ENCODE results near the gene NAXE. TPM values are rescaled to one million over a fixed set of nuclear protein-coding genes. Genes with fewer than 3 reads are reported as not detected.
A peak's percentile ranks its signal among the peaks of the same experiment; 100 is the strongest.

NAXE gene
- total and polyA plus RNA-seq, 2 of the 13 experiments (the other 11 are each of a cell fraction or from before 2014, with no cell fraction given): 39.4 to 59.4 TPM

DNA sequence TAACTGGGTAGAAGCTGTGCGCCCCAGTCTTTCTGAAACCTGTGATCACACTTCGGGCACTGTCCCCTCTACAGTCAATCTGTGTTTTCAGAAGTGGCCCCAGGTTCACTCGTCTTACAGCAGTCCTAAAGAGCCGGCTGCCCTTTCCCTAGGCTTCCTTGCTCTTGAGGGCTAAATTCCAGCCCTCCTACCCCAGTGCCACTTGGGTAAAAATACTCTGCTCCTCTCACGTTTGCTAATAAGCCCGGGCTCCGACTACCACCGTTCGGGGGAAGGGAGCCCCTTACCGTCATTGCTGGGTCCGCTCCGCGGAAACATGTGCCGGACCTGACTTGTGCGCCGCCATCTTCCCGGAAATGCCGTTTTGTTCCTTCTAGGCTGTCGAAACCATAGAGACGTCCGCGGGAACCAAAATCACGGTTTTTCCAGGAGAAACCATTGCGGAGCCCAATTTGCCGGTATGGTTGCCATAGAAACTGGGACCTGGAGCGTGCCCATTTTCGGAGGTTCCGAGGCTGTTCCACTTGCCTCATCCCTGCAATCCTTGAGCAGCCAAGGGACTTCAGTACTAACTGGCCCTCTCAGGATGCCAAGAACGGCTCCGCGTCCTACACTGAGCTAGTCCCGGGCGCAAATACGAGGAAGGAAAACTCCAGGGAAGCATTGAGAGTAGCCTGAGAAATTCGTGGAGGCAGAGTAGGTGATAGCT is 9.7 kb downstream of the NAXE start, which contains the start of gene GPATCH4 (continued):
- TF ChIP-seq YEATS4 (CRISPR knock-in tag; IDR thresholded peaks at IDR 0.05; ENCODE audit: borderline replicate concordance) (peak; percentile 95; the same call in 1 of the 2 replicates), ZNF160 (CRISPR knock-in tag; IDR thresholded peaks at IDR 0.05) (0 out of 2 replicates have a peak, but pooled peaks have one; percentile 52), SOX13 (IDR thresholded peaks at IDR 0.05) (no peak), SOX13 (CRISPR knock-in tag; conservative IDR thresholded peaks at IDR 0.05 in 1 of 2, IDR thresholded peaks at IDR 0.05 in 1 of 2) (peak in 1 of 2 experiments; percentile 14; a peak in 2 of 4 replicates), KDM2A (CRISPR knock-in tag; IDR thresholded peaks at IDR 0.05; ENCODE audit: borderline replicate concordance, low read depth) (peak; percentile 92), MAZ (IDR thresholded peaks at IDR 0.05; ENCODE audit: borderline replicate concordance, low read depth, low read length) (no peak), MAZ (CRISPR knock-in tag; IDR thresholded peaks at IDR 0.05; ENCODE audit: low read depth) (peak; percentile 62), ZNF784 (CRISPR knock-in tag; IDR thresholded peaks at IDR 0.05; ENCODE audit: borderline replicate concordance) (peak; percentile 81; the same call in 1 of the 2 replicates), NFATC3 (CRISPR knock-in tag; IDR thresholded peaks at IDR 0.05) (0 out of 2 replicates have a peak, but pooled peaks have one; percentile 38), ZNF24 (IDR thresholded peaks at IDR 0.05) (no peak), ZNF446 (CRISPR knock-in tag; IDR thresholded peaks at IDR 0.05) (no peak), SRSF9 (IDR thresholded peaks at IDR 0.05; ENCODE audit: borderline replicate concordance, insufficient read depth, low read depth, low read length, poor library complexity, severe bottlenecking) (no peak), PCBP1 (IDR thresholded peaks at IDR 0.05; ENCODE audit: borderline replicate concordance, low read depth, low read length) (no peak)
- TF ChIP-seq, protein P1, sequence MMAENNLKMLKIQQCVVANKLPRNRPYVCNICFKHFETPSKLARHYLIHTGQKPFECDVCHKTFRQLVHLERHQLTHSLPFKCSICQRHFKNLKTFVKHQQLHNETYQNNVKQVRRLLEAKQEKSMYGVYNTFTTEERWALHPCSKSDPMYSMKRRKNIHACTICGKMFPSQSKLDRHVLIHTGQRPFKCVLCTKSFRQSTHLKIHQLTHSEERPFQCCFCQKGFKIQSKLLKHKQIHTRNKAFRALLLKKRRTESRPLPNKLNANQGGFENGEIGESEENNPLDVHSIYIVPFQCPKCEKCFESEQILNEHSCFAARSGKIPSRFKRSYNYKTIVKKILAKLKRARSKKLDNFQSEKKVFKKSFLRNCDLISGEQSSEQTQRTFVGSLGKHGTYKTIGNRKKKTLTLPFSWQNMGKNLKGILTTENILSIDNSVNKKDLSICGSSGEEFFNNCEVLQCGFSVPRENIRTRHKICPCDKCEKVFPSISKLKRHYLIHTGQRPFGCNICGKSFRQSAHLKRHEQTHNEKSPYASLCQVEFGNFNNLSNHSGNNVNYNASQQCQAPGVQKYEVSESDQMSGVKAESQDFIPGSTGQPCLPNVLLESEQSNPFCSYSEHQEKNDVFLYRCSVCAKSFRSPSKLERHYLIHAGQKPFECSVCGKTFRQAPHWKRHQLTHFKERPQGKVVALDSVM (CRISPR knock-in tag; IDR thresholded peaks at IDR 0.05): peak; percentile 53; the same call in 1 of the 2 replicates
- TF ChIP-seq, protein P2, sequence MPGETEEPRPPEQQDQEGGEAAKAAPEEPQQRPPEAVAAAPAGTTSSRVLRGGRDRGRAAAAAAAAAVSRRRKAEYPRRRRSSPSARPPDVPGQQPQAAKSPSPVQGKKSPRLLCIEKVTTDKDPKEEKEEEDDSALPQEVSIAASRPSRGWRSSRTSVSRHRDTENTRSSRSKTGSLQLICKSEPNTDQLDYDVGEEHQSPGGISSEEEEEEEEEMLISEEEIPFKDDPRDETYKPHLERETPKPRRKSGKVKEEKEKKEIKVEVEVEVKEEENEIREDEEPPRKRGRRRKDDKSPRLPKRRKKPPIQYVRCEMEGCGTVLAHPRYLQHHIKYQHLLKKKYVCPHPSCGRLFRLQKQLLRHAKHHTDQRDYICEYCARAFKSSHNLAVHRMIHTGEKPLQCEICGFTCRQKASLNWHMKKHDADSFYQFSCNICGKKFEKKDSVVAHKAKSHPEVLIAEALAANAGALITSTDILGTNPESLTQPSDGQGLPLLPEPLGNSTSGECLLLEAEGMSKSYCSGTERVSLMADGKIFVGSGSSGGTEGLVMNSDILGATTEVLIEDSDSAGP (CRISPR knock-in tag; IDR thresholded peaks at IDR 0.05; ENCODE audit: borderline replicate concordance): peak; percentile 46; the same call in 1 of the 2 replicates
- TF ChIP-seq, protein P3, sequence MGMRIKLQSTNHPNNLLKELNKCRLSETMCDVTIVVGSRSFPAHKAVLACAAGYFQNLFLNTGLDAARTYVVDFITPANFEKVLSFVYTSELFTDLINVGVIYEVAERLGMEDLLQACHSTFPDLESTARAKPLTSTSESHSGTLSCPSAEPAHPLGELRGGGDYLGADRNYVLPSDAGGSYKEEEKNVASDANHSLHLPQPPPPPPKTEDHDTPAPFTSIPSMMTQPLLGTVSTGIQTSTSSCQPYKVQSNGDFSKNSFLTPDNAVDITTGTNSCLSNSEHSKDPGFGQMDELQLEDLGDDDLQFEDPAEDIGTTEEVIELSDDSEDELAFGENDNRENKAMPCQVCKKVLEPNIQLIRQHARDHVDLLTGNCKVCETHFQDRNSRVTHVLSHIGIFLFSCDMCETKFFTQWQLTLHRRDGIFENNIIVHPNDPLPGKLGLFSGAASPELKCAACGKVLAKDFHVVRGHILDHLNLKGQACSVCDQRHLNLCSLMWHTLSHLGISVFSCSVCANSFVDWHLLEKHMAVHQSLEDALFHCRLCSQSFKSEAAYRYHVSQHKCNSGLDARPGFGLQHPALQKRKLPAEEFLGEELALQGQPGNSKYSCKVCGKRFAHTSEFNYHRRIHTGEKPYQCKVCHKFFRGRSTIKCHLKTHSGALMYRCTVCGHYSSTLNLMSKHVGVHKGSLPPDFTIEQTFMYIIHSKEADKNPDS (CRISPR knock-in tag; IDR thresholded peaks at IDR 0.05): no peak

Data from HepG2 (cell line).